A673 (cell line): Measurements from ENCODE around the gene ACOXL. TPM values are rescaled to one million over a fixed set of nuclear protein-coding genes. Genes with fewer than 3 reads are reported as not detected.

ENCODE experiments used
- BruUV-seq: library from RNA; stranded (reverse); fragments of 400-500 nt; replicated peaks from 2 replicates; lab custom pipeline; 2021; lab: Mats Ljungman, UMichigan
- CTCF ChIA-PET: fragments of 300-600 bp; sonication (Branson Sonifier 250); formaldehyde crosslinking; loops from one replicate; lab custom pipeline; 2022; ENCODE audit warnings: antibody characterized with exemption; lab: Charles Lee
- POLR2A ChIA-PET: fragments of 300-600 bp; sonication (Branson Sonifier 250); formaldehyde crosslinking; loops from one replicate; lab custom pipeline; 2022; ENCODE audit warnings: antibody characterized with exemption; ENCODE audit not compliant: low non-redundant PET; lab: Charles Lee
- DNase-seq: peaks from one replicate; pipeline ENCODE4 v3.0.0-alpha.2; 2015; ENCODE audit warnings: low spot score
- H3K27ac ChIP-seq: fragments of 200-600 bp; sonication (generic); 2 replicates; pipeline ENCODE4 v1.5.1; 2016; ENCODE audit warnings: mixed run types, low read depth, mild to moderate bottlenecking, mixed read lengths, antibody characterized with exemption, low read length; ENCODE audit not compliant: poor library complexity, severe bottlenecking
- H3K27me3 ChIP-seq: fragments of 200-600 bp; sonication (generic); replicated peaks from 2 replicates; pipeline ENCODE4 v1.6.1; 2017; ENCODE audit warnings: mixed run types, low read depth, mild to moderate bottlenecking, mixed read lengths, antibody characterized with exemption, low read length; ENCODE audit not compliant: insufficient read depth, poor library complexity
- H3K36me3 ChIP-seq: fragments of 200-600 bp; sonication (generic); 2 replicates; pipeline ENCODE4 v1.6.1; 2016; ENCODE audit warnings: mixed run types, mild to moderate bottlenecking, mixed read lengths, antibody characterized with exemption, low read length; ENCODE audit not compliant: insufficient read depth, poor library complexity, severe bottlenecking
- H3K4me1 ChIP-seq: fragments of 200-600 bp; sonication (generic); 2 replicates; pipeline ENCODE4 v1.6.1; 2017; ENCODE audit warnings: mixed run types, mild to moderate bottlenecking, mixed read lengths, antibody characterized with exemption, low read length; ENCODE audit not compliant: insufficient read depth, poor library complexity, severe bottlenecking
- H3K4me3 ChIP-seq: fragments of 200-600 bp; sonication (generic); 2 replicates; pipeline ENCODE4 v1.5.1; 2016; ENCODE audit warnings: low read depth, mixed run types, mild to moderate bottlenecking, mixed read lengths, low read length; ENCODE audit not compliant: poor library complexity, severe bottlenecking
- H3K9me3 ChIP-seq: fragments of 200-600 bp; sonication (generic); 2 replicates; pipeline ENCODE4 v1.6.1; 2016; ENCODE audit warnings: mixed run types, low read depth, mild to moderate bottlenecking, mixed read lengths, antibody characterized with exemption, low read length; ENCODE audit not compliant: poor library complexity, severe bottlenecking
- CTCF ChIP-seq: fragments of 300-800, 200-600 bp; sonication (generic); conservative IDR thresholded peaks from 2 replicates; pipeline ENCODE4 v1.5.1; 2017; ENCODE audit warnings: low read depth, mild to moderate bottlenecking, antibody characterized with exemption, low read length, moderate library complexity, mixed read lengths
- EZH2 ChIP-seq: fragments of 200-600 bp; sonication (generic); IDR thresholded peaks from 2 replicates; pipeline ENCODE4 v1.6.1; 2017; ENCODE audit warnings: borderline replicate concordance, low read depth, mild to moderate bottlenecking, mixed read lengths, antibody characterized with exemption, low read length; ENCODE audit not compliant: poor library complexity, severe bottlenecking
- intact Hi-C: fragments of 100-400 bp; cut with micrococcal nuclease; formaldehyde crosslinking; loops from one replicate; pipeline ENCODE4 v1.10.0; 2022; ENCODE audit not compliant: unreplicated experiment
- total RNA-seq: library from RNA; stranded (reverse); gene quantifications from 2 replicates; pipeline ENCODE4 v1.2.3, GENCODE V29; 2021

ACOXL gene
- total RNA-seq, 1 experiment from 2014 or later, result not detected

GRCh38 chr2:111149882-111150455 lies 417.6 kb downstream of the ACOXL start:
- H3K4me1 ChIP-seq, result peaks cover 14% of the 10 kb centered on the region
- no peak overlapping the region for H3K4me3 ChIP-seq
- H3K9me3 ChIP-seq, result no peaks in the 10 kb centered on the region
- intact Hi-C loops, result loop anchor here (5.0 kb wide), 1 partner anchor 92 kb away; no protein-coding TSS in a partner anchor
- no peaks in the 10 kb centered on the region for H3K36me3 ChIP-seq
- ChIA-PET POLR2A (no interaction called here), CTCF (no interaction called here)
- H3K27me3 ChIP-seq, result no peaks in the 10 kb centered on the region
- TF ChIP-seq EZH2, result no peak
- TF ChIP-seq CTCF, result no peak
- BruUV-seq, result no TSS peak
- no peak for DNase-seq
- no peak overlapping the region for H3K27ac ChIP-seq

GRCh38 chr2:111154758-111155157 lies 422.4 kb downstream of the ACOXL start:
- BruUV-seq, result no TSS peak
- CTCF ChIA-PET, result no interaction called here
- POLR2A ChIA-PET, result no interaction called here
- DNase-seq, result no peak
- H3K27ac ChIP-seq, result no peak overlapping the region
- TF ChIP-seq EZH2 (no peak), CTCF (no peak)
- intact Hi-C loops, result no loop called here
- peaks cover 2% of the 10 kb centered on the region for H3K4me1 ChIP-seq
- H3K4me3 ChIP-seq, result no peak overlapping the region
- H3K36me3 ChIP-seq, result no peaks in the 10 kb centered on the region
- no peaks in the 10 kb centered on the region for H3K9me3 ChIP-seq
- no peaks in the 10 kb centered on the region for H3K27me3 ChIP-seq

- DNase-seq, result no peak
- CTCF ChIA-PET, result no interaction called here
Measured at GRCh38 chr2:111155610-111156009, 423.2 kb downstream of the ACOXL start.

More at GRCh38 chr2:111155610-111156009, 423.2 kb downstream of the ACOXL start:
- H3K36me3 ChIP-seq, result no peaks in the 10 kb centered on the region
- POLR2A ChIA-PET, result no interaction called here
- BruUV-seq, result no TSS peak
- no peak for TF ChIP-seq CTCF
- TF ChIP-seq EZH2, result no peak
- intact Hi-C loops, result no loop called here
- no peak overlapping the region for H3K27ac ChIP-seq
- H3K9me3 ChIP-seq, result no peaks in the 10 kb centered on the region
- no peak overlapping the region for H3K4me3 ChIP-seq
- no peaks in the 10 kb centered on the region for H3K4me1 ChIP-seq
- no peaks in the 10 kb centered on the region for H3K27me3 ChIP-seq
